HG03060 (cell line): ENCODE measurements around the gene LSM14B.

Experiments
- ATAC-seq: cut with Tn5 transposase; IDR thresholded peaks from one replicate; pipeline ENCODE4 v1.9.1; 2021; ENCODE audit warnings: low read depth, moderate number of reproducible peaks; ENCODE audit not compliant: unreplicated experiment

Gene LSM14B

DNA sequence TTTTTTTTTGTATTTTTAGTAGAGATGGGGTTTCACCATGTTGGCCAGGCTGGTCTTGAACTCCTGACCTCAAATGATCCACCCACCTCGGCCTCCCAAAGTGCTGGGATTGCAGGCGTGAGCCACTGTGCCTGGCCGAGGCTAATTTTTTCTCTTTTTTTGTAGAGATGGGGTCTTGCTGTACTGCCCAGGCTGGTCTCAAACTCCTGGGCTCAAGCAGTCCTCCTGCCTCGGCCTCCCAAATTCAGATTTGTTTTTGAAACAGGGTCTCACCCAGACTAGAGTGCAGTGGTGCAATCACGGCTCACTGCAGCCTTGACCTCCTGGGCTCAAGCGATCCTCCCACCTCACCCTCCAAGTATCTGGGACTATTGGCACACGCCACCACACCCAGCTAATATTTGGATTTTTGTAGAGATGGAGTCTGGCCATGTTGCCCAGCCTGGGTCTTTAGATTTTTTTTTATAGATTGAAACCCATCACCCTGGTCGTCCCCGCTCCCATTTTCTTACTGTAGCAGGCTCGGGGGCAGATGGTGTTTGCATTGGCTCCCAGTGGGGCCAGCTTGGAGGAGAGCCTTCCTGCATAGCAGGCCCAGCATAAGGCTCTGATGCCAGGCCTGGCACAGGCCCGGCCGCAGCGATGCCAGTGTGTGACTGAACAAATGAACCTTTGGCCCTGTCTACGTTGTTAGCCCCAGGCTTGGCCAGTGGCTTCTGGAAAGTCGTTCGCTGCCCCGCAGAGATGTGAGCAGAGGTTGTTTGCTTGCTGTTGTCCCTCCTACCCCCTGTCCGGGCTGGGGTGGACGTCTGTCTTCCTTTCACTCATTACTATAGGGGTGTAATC, 56.3 kb downstream of the LSM14B start:
- ATAC-seq: no peak

GRCh38 chr20:62179162-62179504, 56.9 kb downstream of the LSM14B start:
- ATAC-seq: no peak

GRCh38 chr20:62181808-62182207, 59.5 kb downstream of the LSM14B start:
- ATAC-seq: no peak

- peak; percentile 89 for ATAC-seq
These were observed 60.5 kb downstream of the LSM14B start, which contains the start of gene MTG2 for GRCh38 chr20:62182469-62183425. Gene MTG2, plus strand, starts transcription at chr20:62183028. Its CDS starts 10,393 bp downstream, at chr20:62193421.

DNA sequence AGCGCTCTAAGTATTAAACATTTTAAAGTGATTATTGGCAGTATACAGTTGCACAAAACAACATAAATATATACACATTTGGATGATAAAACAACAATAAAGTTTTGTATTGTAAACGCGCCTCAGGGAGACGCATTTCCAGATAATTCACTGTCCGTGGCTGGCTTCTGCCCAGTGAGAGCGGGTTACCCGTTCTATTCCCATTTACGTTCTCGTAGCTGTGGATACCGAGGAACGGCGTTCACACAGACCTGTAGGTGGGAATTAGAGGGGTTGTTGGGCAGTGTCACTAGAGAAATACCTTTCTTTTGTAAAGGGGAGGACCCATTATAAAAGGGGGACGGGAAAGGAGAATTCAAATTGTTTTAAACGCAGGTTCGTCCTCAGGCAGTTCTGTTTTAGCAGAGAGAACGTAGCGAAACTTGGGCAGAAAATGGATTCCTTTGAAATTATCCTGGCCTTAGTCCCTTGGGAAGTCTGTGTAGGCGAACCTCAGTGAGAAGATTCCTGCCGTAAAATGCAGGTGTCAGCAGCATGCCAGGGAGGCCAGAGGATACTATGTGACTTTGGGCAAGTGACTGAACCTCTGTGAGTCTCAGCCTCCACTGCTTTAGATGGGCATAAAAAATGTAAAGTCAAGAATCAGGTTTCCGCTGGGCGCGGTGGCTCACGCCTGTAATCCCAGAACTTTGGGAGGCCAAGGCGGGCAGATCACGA, 61.3 kb downstream of the LSM14B start:
- ATAC-seq: no peak
